GM13976 (cell line): ENCODE results near the gene APOL1.

Experiments
- DNase-seq: peaks from one replicate; pipeline ENCODE4 v3.0.0; 2012; ENCODE audit warnings: low spot score
- CTCF ChIP-seq: IDR thresholded peaks from 2 replicates; pipeline ENCODE4 v1.5.1; 2012; ENCODE audit warnings: borderline replicate concordance, mild to moderate bottlenecking; ENCODE audit not compliant: insufficient read depth; ENCODE audit errors: extremely low read depth, missing control alignments, control extremely low read depth
- in situ Hi-C: fragments of 300-500 bp; cut with MboI; formaldehyde crosslinking; loops from one replicate; pipeline ENCODE4 v1.12.0; 2022; ENCODE audit warnings: low sequenced_read_pairs, mixed read lengths, inconsistent platforms; ENCODE audit not compliant: unreplicated experiment

Gene APOL1

GRCh38 chr22:36237462-36238372 is 15.2 kb upstream of the APOL1 start:
- peak; percentile 52 for DNase-seq
- in situ Hi-C loops, result no loop called here
- TF ChIP-seq CTCF, result no peak

GRCh38 chr22:36238373-36239149 is 14.4 kb upstream of the APOL1 start:
- in situ Hi-C loops, result no loop called here
- DNase-seq, result no peak

GRCh38 chr22:36239150-36239400 is 13.9 kb upstream of the APOL1 start:
- no peak for TF ChIP-seq CTCF
- no peak for DNase-seq
- in situ Hi-C loops, result no loop called here

More at GRCh38 chr22:36238373-36239149, 14.4 kb upstream of the APOL1 start:
- TF ChIP-seq CTCF, result no peak

GRCh38 chr22:36239401-36240171 is 13.3 kb upstream of the APOL1 start, which contains the start of gene APOL2:
Gene APOL2 (minus strand): TSS chr22:36239527. CDS start chr22:36233162, 6,365 bp downstream.
- TF ChIP-seq CTCF, result peak; percentile 80
- in situ Hi-C loops, result no loop called here
- peak; percentile 87 for DNase-seq

- in situ Hi-C loops, result no loop called here
- no peak for DNase-seq
- TF ChIP-seq CTCF, result no peak
Measured at GRCh38 chr22:36243986-36244385, 8.9 kb upstream of the APOL1 start.
